Naive B cell (primary cell): ENCODE measurements around the gene ATP11A. TPM values are rescaled to one million over a fixed set of nuclear protein-coding genes. Genes with fewer than 3 reads are reported as not detected.

Source experiments
- ATAC-seq, 2 donors: fragments of 150-1000 bp; cut with Tn5 transposase; 2 replicates each; pipeline ENCODE4 v1.10.0; 2021; ENCODE audit warnings: low read depth in 2 of 2, mild to moderate bottlenecking in 2 of 2, moderate library complexity in 2 of 2
- DNase-seq: peaks from one replicate; pipeline ENCODE4 v3.0.0; 2022
- H3K27ac Mint-ChIP-seq, 6 donors: one replicate each; pipeline ENCODE4 v1.8.0; 2020 to 2022; ENCODE audit warnings: mild to moderate bottlenecking in 6 of 6, mixed read lengths in 6 of 6, moderate library complexity in 5 of 6, inconsistent platforms in 2 of 6
- H3K27me3 Mint-ChIP-seq, 3 donors: one replicate each; pipeline ENCODE4 v1.8.0; 2021 to 2022; ENCODE audit warnings: mixed read lengths in 3 of 3, mild to moderate bottlenecking in 1 of 3
- H3K36me3 Mint-ChIP-seq, 2 donors: one replicate each; pipeline ENCODE4 v1.8.0; 2020 to 2022; ENCODE audit warnings: mixed read lengths in 2 of 2, inconsistent platforms in 1 of 2, mild to moderate bottlenecking in 1 of 2
- H3K4me1 Mint-ChIP-seq, 3 donors: one replicate each; pipeline ENCODE4 v1.8.0; 2020 to 2022; ENCODE audit warnings: mixed read lengths in 3 of 3, inconsistent platforms in 1 of 3, mild to moderate bottlenecking in 1 of 3, moderate library complexity in 1 of 3
- H3K4me3 Mint-ChIP-seq, 8 donors: one replicate each; pipeline ENCODE4 v1.8.0; 2020 to 2022; ENCODE audit warnings: mild to moderate bottlenecking in 8 of 8, mixed read lengths in 8 of 8, moderate library complexity in 8 of 8, inconsistent platforms in 2 of 8
- H3K9me3 Mint-ChIP-seq, 7 donors: one replicate each; pipeline ENCODE4 v1.8.0; 2020 to 2022; ENCODE audit warnings: mixed read lengths in 7 of 7, mild to moderate bottlenecking in 5 of 7, inconsistent platforms in 2 of 7, moderate library complexity in 1 of 7
- polyA plus RNA-seq, 6 donors: library from polyadenylated mRNA; unstranded; fragments of 300-500 nt; fragmentation: Illumina TruSeq; gene quantifications; one replicate each; pipeline ENCODE4 v1.2.3, GENCODE V29; 2021; ENCODE audit warnings: low read depth in 6 of 6

ATP11A gene
- polyA plus RNA-seq, 6 donors from 2014 or later = 7.9 to 23.3 (median 12.9) TPM

GRCh38 chr13:112912726-112913440 is 223.0 kb downstream of the ATP11A start:
- Mint-ChIP-seq H3K36me3 (peaks cover 15% of the 10 kb centered on the region in 2 donors), H3K4me1 (peaks cover 22 to 43% (median 38%) of the 10 kb centered on the region in 3 donors), H3K27me3 (peaks cover 14 to 24% (median 18%) of the 10 kb centered on the region in 3 donors), H3K27ac (no peak overlapping the region), H3K4me3 (no peak overlapping the region), H3K9me3 (no peaks in the 10 kb centered on the region)
- DNase-seq (no peak), ATAC-seq (no peak)

GRCh38 chr13:112916296-112916695 is 226.5 kb downstream of the ATP11A start:
- ATAC-seq = no peak
- H3K4me1 Mint-ChIP-seq = peaks cover 12 to 38% (median 22%) of the 10 kb centered on the region in 3 donors
- no peaks in the 10 kb centered on the region for H3K9me3 Mint-ChIP-seq
- peak overlapping the region in 1 of 6 donors; percentile 32 for H3K27ac Mint-ChIP-seq
- peaks cover 24 to 28% (median 25%) of the 10 kb centered on the region in 3 donors for H3K27me3 Mint-ChIP-seq
- H3K36me3 Mint-ChIP-seq = peaks cover 18 to 31% of the 10 kb centered on the region in 2 donors
- no peak overlapping the region for H3K4me3 Mint-ChIP-seq
- DNase-seq = no peak

GRCh38 chr13:112917056-112917664 is 227.3 kb downstream of the ATP11A start:
- H3K4me3 Mint-ChIP-seq = no peak overlapping the region
- ATAC-seq = no peak
- H3K4me1 Mint-ChIP-seq = peaks cover 12 to 34% (median 20%) of the 10 kb centered on the region in 3 donors
- H3K9me3 Mint-ChIP-seq = no peaks in the 10 kb centered on the region
- H3K27ac Mint-ChIP-seq = peak overlapping the region in 2 of 6 donors; percentile 70 to 79
- peaks cover 21 to 40% of the 10 kb centered on the region in 2 donors for H3K36me3 Mint-ChIP-seq
- H3K27me3 Mint-ChIP-seq = peaks cover 20 to 28% (median 21%) of the 10 kb centered on the region in 3 donors
- no peak for DNase-seq

GRCh38 chr13:112917737-112918136 is 227.9 kb downstream of the ATP11A start:
- Mint-ChIP-seq H3K9me3 (no peaks in the 10 kb centered on the region), H3K36me3 (peaks cover 24 to 42% of the 10 kb centered on the region in 2 donors), H3K4me1 (peaks cover 12 to 34% (median 20%) of the 10 kb centered on the region in 3 donors), H3K27ac (peak overlapping the region in 2 of 6 donors; percentile 70 to 77), H3K27me3 (peaks cover 20 to 28% (median 21%) of the 10 kb centered on the region in 3 donors), H3K4me3 (no peak overlapping the region)
- no peak for ATAC-seq
- no peak for DNase-seq

DNA sequence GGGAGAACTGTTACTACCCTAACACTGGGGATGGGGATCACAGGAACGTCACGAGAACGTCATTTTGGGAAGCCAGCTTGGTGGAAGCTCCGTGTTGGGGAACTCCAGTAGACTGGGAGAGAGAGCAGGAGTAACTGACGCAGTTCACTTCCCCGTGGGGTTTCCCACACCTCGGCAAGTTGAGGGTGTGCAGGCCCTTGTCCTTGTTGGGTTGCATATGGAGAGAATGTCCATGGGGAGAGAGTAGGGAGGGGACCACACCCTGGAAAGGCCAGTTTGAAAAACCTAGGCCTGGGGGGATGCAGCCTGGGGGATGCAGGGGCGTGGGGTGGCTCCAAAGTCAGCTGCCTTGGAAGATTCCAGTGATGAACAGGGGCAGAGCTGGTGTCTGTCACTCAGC is 228.4 kb downstream of the ATP11A start:
- peaks cover 20 to 28% (median 21%) of the 10 kb centered on the region in 3 donors for H3K27me3 Mint-ChIP-seq

DNA sequence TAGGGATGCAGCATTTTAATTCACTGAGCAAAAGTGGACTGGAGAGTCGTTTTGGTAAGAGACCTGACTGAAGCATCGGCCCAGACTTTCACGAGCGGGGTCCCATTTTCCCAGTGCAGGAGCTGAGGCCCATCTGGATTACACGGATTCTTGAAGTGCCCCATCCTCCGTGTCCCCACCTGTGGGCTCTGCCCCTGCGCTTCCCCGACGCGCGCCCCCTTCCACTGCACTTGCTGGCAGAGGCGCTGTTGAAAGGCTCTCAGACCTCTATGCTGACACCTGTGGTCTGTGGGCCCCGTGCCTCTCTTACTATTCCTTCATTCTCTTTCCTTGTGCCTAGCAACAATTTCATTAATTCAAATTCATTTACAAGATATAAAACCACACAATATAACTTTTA is 228.9 kb downstream of the ATP11A start:
- Mint-ChIP-seq H3K27me3 (peaks cover 19 to 28% (median 21%) of the 10 kb centered on the region in 3 donors), H3K9me3 (no peaks in the 10 kb centered on the region), H3K36me3 (peaks cover 26 to 42% of the 10 kb centered on the region in 2 donors), H3K4me1 (peaks cover 12 to 34% (median 20%) of the 10 kb centered on the region in 3 donors), H3K27ac (peak overlapping the region in 1 of 6 donors; percentile 71), H3K4me3 (no peak overlapping the region)
- ATAC-seq (no peak), DNase-seq (no peak)

More for the DNA sequence above, 228.4 kb downstream of the ATP11A start:
- no peak overlapping the region for H3K4me3 Mint-ChIP-seq
- H3K36me3 Mint-ChIP-seq = peaks cover 24 to 42% of the 10 kb centered on the region in 2 donors
- no peak for ATAC-seq
- H3K4me1 Mint-ChIP-seq = peaks cover 12 to 34% (median 20%) of the 10 kb centered on the region in 3 donors
- peak overlapping the region in 2 of 6 donors; percentile 70 to 71 for H3K27ac Mint-ChIP-seq
- DNase-seq = no peak
- H3K9me3 Mint-ChIP-seq = no peaks in the 10 kb centered on the region

DNA sequence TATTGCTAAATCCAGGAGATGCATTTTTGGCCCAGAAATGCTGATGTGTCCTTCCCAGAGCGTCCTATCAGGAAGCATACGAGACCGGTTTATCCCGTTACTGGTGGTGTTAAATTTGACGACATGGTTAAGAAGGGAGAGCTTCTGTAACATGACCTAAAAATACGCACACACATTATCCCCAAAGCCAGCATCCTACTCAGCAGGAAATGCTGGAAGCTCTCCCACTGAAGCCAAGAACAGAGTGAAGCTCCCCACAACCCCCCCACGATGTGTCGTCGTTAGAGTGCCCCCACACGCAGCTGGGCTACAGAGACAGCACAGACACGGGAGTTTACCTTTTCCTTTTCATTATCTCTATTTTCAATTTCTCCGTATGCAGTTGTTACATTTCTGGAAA is 234.1 kb downstream of the ATP11A start:
- no peak for ATAC-seq
- Mint-ChIP-seq H3K4me1 (peaks cover 1 to 6% (median 5%) of the 10 kb centered on the region in 3 donors), H3K4me3 (no peak overlapping the region), H3K9me3 (peaks cover 0 to 9% (median 5%) of the 10 kb centered on the region in 7 donors), H3K27ac (no peak overlapping the region), H3K27me3 (peaks cover 10 to 43% (median 22%) of the 10 kb centered on the region in 3 donors), H3K36me3 (peaks cover 27 to 34% of the 10 kb centered on the region in 2 donors)
- DNase-seq = no peak

DNA sequence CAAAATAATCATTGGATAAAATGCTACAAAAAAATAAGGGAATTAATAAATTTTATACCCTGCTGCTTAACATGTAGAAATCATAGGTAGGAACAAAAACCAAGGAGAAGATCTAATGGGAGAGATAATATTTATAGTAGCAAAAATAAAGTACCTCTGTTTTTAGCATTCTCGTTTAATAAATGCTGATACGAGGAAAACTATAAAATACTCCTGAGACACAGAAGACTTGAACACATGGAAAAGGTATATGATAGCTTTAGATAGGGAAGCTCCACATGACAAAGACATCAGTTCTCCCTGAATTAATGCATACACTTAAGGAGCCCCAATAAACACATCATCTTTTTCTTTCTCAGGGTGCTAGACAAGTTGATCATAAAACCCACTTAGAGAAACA is 234.5 kb downstream of the ATP11A start:
- no peak overlapping the region for H3K4me3 Mint-ChIP-seq
- no peak overlapping the region for H3K27ac Mint-ChIP-seq
- no peak for ATAC-seq
- H3K36me3 Mint-ChIP-seq = peaks cover 27 to 34% of the 10 kb centered on the region in 2 donors
- DNase-seq = no peak
- peaks cover 5 to 10% (median 9%) of the 10 kb centered on the region in 3 donors for H3K4me1 Mint-ChIP-seq
- peaks cover 14 to 47% (median 26%) of the 10 kb centered on the region in 3 donors for H3K27me3 Mint-ChIP-seq
- H3K9me3 Mint-ChIP-seq = peaks cover 0 to 9% (median 5%) of the 10 kb centered on the region in 7 donors

GRCh38 chr13:112926003-112926402 is 236.2 kb downstream of the ATP11A start:
- H3K4me3 Mint-ChIP-seq = no peak overlapping the region
- ATAC-seq (no peak), DNase-seq (no peak)
- peaks cover 10 to 55% (median 38%) of the 10 kb centered on the region in 3 donors for H3K27me3 Mint-ChIP-seq
- peaks cover 20 to 42% of the 10 kb centered on the region in 2 donors for H3K36me3 Mint-ChIP-seq
- peaks cover 0 to 9% (median 5%) of the 10 kb centered on the region in 7 donors for H3K9me3 Mint-ChIP-seq
- H3K27ac Mint-ChIP-seq = peak overlapping the region in 1 of 6 donors; percentile 6
- H3K4me1 Mint-ChIP-seq = peaks cover 14 to 17% (median 16%) of the 10 kb centered on the region in 3 donors

DNA sequence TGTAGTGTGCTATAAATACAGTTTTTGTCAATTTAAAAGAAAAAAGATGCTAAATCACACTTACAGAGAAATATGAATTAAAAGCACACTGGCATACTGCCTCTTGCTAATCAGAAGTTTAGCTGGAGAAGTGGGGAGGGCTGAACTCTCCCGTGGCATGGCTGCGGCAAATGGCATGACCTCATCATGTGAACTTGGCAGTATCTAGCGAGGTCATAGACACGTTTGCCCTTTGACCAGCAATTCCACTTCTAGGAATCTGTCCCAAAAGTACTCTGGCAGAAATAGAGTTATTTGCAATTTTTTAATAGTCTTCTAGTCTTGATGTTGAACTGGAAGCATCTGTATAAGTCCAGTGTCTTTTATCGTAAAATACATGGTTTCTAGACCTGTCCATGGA is 237.2 kb downstream of the ATP11A start:
- no peak overlapping the region for H3K27ac Mint-ChIP-seq
- H3K36me3 Mint-ChIP-seq = peaks cover 11 to 46% of the 10 kb centered on the region in 2 donors
- peaks cover 10 to 54% (median 45%) of the 10 kb centered on the region in 3 donors for H3K27me3 Mint-ChIP-seq
- peaks cover 0 to 9% (median 5%) of the 10 kb centered on the region in 7 donors for H3K9me3 Mint-ChIP-seq
- ATAC-seq (no peak), DNase-seq (no peak)
- H3K4me3 Mint-ChIP-seq = peak overlapping the region in 1 of 8 donors; percentile 22
- H3K4me1 Mint-ChIP-seq = peaks cover 17 to 23% (median 17%) of the 10 kb centered on the region in 3 donors

- Mint-ChIP-seq H3K9me3 (peaks cover 0 to 9% (median 5%) of the 10 kb centered on the region in 7 donors), H3K4me1 (peaks cover 17 to 25% (median 17%) of the 10 kb centered on the region in 3 donors), H3K36me3 (peaks cover 7 to 43% of the 10 kb centered on the region in 2 donors), H3K27me3 (peaks cover 10 to 54% (median 45%) of the 10 kb centered on the region in 3 donors), H3K27ac (peak overlapping the region in 1 of 6 donors; percentile 20), H3K4me3 (peak overlapping the region in 1 of 8 donors; percentile 41)
- ATAC-seq (no peak), DNase-seq (no peak)
These were observed 238.5 kb downstream of the ATP11A start for GRCh38 chr13:112928020-112928971.

DNA sequence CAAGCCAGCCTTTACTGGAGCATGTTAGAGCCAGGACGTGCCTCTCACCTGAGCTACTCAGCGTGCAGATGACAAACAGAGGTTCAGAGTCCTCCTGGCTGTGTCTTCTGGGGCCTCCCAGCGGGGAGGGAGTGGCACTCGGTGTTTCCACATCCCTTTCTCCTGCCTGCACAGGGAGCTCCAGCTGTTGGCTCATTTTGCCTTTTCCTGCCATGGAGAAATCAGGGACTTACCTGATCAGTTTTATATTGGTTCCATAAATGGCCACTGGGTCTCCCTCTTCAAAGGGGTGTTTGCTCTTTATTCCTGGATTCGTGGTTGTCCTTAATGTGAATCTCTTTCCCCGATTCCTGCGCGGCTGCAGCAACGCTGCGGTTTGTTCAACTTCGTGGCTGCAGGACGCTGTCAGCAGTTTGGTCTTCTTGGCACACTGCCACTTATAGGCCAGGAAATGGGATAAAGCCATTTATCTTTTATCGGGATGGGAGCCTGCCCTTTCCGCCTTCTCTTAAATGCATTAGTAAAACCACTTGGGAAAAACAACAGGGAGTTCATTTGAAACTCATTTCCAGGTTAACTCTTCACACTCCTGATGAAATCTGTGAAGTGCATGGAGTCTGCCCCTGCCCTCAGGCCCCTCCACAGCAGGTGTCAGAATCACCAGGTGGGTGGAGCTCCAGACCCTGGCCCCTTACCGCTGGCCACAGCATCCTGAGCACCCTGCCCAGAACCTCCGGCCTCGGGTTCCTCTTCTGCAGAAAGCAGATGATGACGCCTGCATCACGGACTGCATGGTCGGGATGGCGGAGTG is 239.3 kb downstream of the ATP11A start:
- peaks cover 14 to 54% (median 45%) of the 10 kb centered on the region in 3 donors for H3K27me3 Mint-ChIP-seq
- peaks cover 7 to 36% of the 10 kb centered on the region in 2 donors for H3K36me3 Mint-ChIP-seq
- peaks cover 0 to 9% (median 5%) of the 10 kb centered on the region in 7 donors for H3K9me3 Mint-ChIP-seq
- ATAC-seq (no peak), DNase-seq (no peak)
- H3K4me1 Mint-ChIP-seq = peaks cover 17 to 25% (median 17%) of the 10 kb centered on the region in 3 donors
- no peak overlapping the region for H3K27ac Mint-ChIP-seq
- peak overlapping the region in 3 of 8 donors; percentile 1 to 78 (median 59) for H3K4me3 Mint-ChIP-seq
